Endothelial cell of umbilical vein (primary cell): ENCODE results near the gene OPA3. TPM values are rescaled to one million over a fixed set of nuclear protein-coding genes. Genes with fewer than 3 reads are reported as not detected.
A peak's percentile ranks its signal among the peaks of the same experiment; 100 is the strongest.

Source experiments
- BruUV-seq: library from RNA; stranded (reverse); fragments of 400-500 nt; replicated peaks from 2 replicates; lab custom pipeline; 2021; lab: Mats Ljungman, UMichigan
- CTCF ChIA-PET: fragments of 300-600, 350-600 bp; sonication (Branson Sonifier 250); formaldehyde crosslinking; loops from one replicate; lab custom pipeline; 2021; ENCODE audit warnings: antibody characterized with exemption, inconsistent platforms; lab: Charles Lee
- POLR2A ChIA-PET: fragments of 300-600, 350-600 bp; sonication (Branson Sonifier 250); formaldehyde crosslinking; loops from one replicate; lab custom pipeline; 2021; ENCODE audit warnings: antibody characterized with exemption, inconsistent platforms; lab: Charles Lee
- DNase-seq: peaks from one replicate; pipeline ENCODE4 v3.0.0-alpha.2; 2011; ENCODE audit warnings: low read depth, low spot score
- FAIRE-seq: peaks from 2 replicates; lab custom pipeline; 2011; peaks lifted over from hg19 to GRCh38; lab: Jason Lieb, UNC
- H2AFZ ChIP-seq: 2 replicates; pipeline ENCODE4 v1.6.0; 2012; ENCODE audit warnings: low read depth, low read length, control low read depth, inconsistent platforms
- H3K27ac ChIP-seq: 2 replicates; pipeline ENCODE4 v1.5.1; 2011; ENCODE audit warnings: low read depth, mild to moderate bottlenecking, control low read depth, low read length, moderate library complexity; ENCODE audit not compliant: insufficient read depth
- H3K27me3 ChIP-seq, 2 experiments: 2 replicates each; pipeline versions ENCODE4 v1.6.0 to v1.6.1; 2011; ENCODE audit warnings: low read length in 2 of 2, mixed read lengths in 1 of 2; ENCODE audit not compliant: control insufficient read depth in 2 of 2, insufficient read depth in 2 of 2
- H3K36me3 ChIP-seq, 2 experiments: 2 replicates in 1 of 2; 3 replicates in 1 of 2; pipeline ENCODE4 v1.5.1; 2011; ENCODE audit warnings: low read length in 2 of 2, mild to moderate bottlenecking in 1 of 2, moderate library complexity in 1 of 2; ENCODE audit not compliant: control insufficient read depth in 2 of 2, insufficient read depth in 2 of 2; ENCODE audit errors: extremely low read depth in 1 of 2
- H3K4me1 ChIP-seq: 3 replicates; pipeline ENCODE4 v1.5.1; 2011; ENCODE audit warnings: mild to moderate bottlenecking, low read length; ENCODE audit not compliant: control insufficient read depth, insufficient read depth; ENCODE audit errors: extremely low read depth
- H3K4me2 ChIP-seq: 2 replicates; pipeline ENCODE4 v1.6.1; 2011; ENCODE audit warnings: low read length, control low read depth, mixed read lengths; ENCODE audit not compliant: insufficient read depth
- H3K4me3 ChIP-seq, 3 experiments: fragments of 200-600 bp in 1 of 3; sonication (generic), shearing (Covaris generic) in 1 of 3; replicated peaks in 1 of 3; 2 replicates each; pipeline ENCODE4 v1.5.1; 2011 to 2016; ENCODE audit warnings: control low read depth in 3 of 3, low read length in 3 of 3, mild to moderate bottlenecking in 2 of 3, inconsistent platforms in 1 of 3, low read depth in 1 of 3, moderate library complexity in 1 of 3; ENCODE audit not compliant: insufficient read depth in 1 of 3
- H3K79me2 ChIP-seq: 2 replicates; pipeline ENCODE4 v1.6.0; 2012; ENCODE audit warnings: low read length, inconsistent platforms; ENCODE audit not compliant: control insufficient read depth, insufficient read depth
- H3K9ac ChIP-seq: replicated peaks from 2 replicates; pipeline ENCODE3; 2011; ENCODE audit warnings: low read length, control low read depth; ENCODE audit not compliant: insufficient read depth; ENCODE audit errors: extremely low read depth
- H3K9me1 ChIP-seq: replicated peaks from 3 replicates; pipeline ENCODE4 v1.6.0; 2011; ENCODE audit warnings: mild to moderate bottlenecking, low read length; ENCODE audit not compliant: control insufficient read depth, insufficient read depth; ENCODE audit errors: extremely low read depth
- H3K9me3 ChIP-seq: replicated peaks from 2 replicates; pipeline ENCODE4 v1.5.1; 2012; ENCODE audit warnings: low read length, inconsistent platforms; ENCODE audit not compliant: control insufficient read depth, insufficient read depth
- H4K20me1 ChIP-seq: replicated peaks from 2 replicates; pipeline ENCODE3; 2011; ENCODE audit warnings: mild to moderate bottlenecking, low read length; ENCODE audit not compliant: control insufficient read depth, insufficient read depth; ENCODE audit errors: extremely low read depth
- EZH2 ChIP-seq: IDR thresholded peaks from 2 replicates; pipeline ENCODE4 v1.6.1; 2012; ENCODE audit warnings: borderline replicate concordance, low read depth, mild to moderate bottlenecking, moderate library complexity, low read length, inconsistent platforms; ENCODE audit not compliant: severe bottlenecking
- FOS ChIP-seq: IDR thresholded peaks from 2 replicates; pipeline ENCODE4 v1.6.1; 2011; ENCODE audit warnings: mild to moderate bottlenecking, low read length, moderate library complexity, borderline replicate concordance; ENCODE audit not compliant: insufficient read depth
- GATA2 ChIP-seq: IDR thresholded peaks from 2 replicates; pipeline ENCODE4 v1.7.0; 2011; ENCODE audit warnings: low read depth, mild to moderate bottlenecking, moderate library complexity, mixed read lengths, low read length; ENCODE audit not compliant: insufficient read length, insufficient read depth
- JUN ChIP-seq: IDR thresholded peaks from 2 replicates; pipeline ENCODE4 v1.6.1; 2011; ENCODE audit warnings: borderline replicate concordance, low read depth; ENCODE audit not compliant: insufficient read length, insufficient read depth
- MYC ChIP-seq: IDR thresholded peaks from one replicate; pipeline ENCODE4 v1.6.1; 2011; ENCODE audit warnings: mild to moderate bottlenecking, low read depth, low read length
- POLR2A ChIP-seq: IDR thresholded peaks from 2 replicates; pipeline ENCODE4 v1.6.1; 2012; ENCODE audit warnings: low read depth, mild to moderate bottlenecking, control low read depth, low read length
- POLR2AphosphoS5 ChIP-seq: IDR thresholded peaks from 2 replicates; pipeline ENCODE4 v1.6.1; 2012; ENCODE audit warnings: low read depth, mild to moderate bottlenecking, control low read depth, low read length, moderate library complexity; ENCODE audit not compliant: insufficient read depth
- dilution Hi-C: fragments of 300-500 bp; cut with MboI; formaldehyde crosslinking; loops from one replicate; pipeline ENCODE4 v1.15.0; 2019; ENCODE audit warnings: low sequenced_read_pairs; ENCODE audit not compliant: extremely low pct_ligation_motif_present
- intact Hi-C: fragments of 100-400 bp; cut with micrococcal nuclease; formaldehyde crosslinking; loops from one replicate; pipeline ENCODE4 v1.10.0; 2022
- polyA plus RNA-seq, 4 experiments: library from polyadenylated mRNA; depleted of rRNA in 3 of 4; stranded (reverse) in 3 of 4; unstranded in 1 of 4; fragments of >200 nt; gene quantifications; 2 replicates each; pipeline versions ENCODE4 v1.2.1 to v1.2.3, GENCODE V29; 2011 to 2012; ENCODE audit warnings: missing spikeins in 1 of 4
- total RNA-seq: library from RNA; stranded (reverse); gene quantifications from 2 replicates; pipeline ENCODE4 v1.2.3, GENCODE V29; 2021
- TF ChIP-seq, protein P1 (sequence below), 2 donors: IDR thresholded peaks; 1 replicate in 1 of 2; 2 replicates in 1 of 2; pipeline ENCODE4 v1.5.1; 2011; ENCODE audit warnings: low read length in 2 of 2, mild to moderate bottlenecking in 2 of 2, moderate library complexity in 2 of 2, control low read depth in 1 of 2, inconsistent platforms in 1 of 2, low read depth in 1 of 2; ENCODE audit not compliant: insufficient read depth in 1 of 2; ENCODE audit errors: extremely low read depth in 1 of 2
- TF ChIP-seq, protein P2 (sequence below): IDR thresholded peaks from 2 replicates; pipeline ENCODE4 v1.6.1; 2011; ENCODE audit not compliant: insufficient read depth, insufficient read length

The OPA3 gene
- total and polyA plus RNA-seq, 2 donors (not counting 3 experiments of a cell fraction or from before 2014, with no cell fraction given): 15.4 to 16.0 TPM

DNA sequence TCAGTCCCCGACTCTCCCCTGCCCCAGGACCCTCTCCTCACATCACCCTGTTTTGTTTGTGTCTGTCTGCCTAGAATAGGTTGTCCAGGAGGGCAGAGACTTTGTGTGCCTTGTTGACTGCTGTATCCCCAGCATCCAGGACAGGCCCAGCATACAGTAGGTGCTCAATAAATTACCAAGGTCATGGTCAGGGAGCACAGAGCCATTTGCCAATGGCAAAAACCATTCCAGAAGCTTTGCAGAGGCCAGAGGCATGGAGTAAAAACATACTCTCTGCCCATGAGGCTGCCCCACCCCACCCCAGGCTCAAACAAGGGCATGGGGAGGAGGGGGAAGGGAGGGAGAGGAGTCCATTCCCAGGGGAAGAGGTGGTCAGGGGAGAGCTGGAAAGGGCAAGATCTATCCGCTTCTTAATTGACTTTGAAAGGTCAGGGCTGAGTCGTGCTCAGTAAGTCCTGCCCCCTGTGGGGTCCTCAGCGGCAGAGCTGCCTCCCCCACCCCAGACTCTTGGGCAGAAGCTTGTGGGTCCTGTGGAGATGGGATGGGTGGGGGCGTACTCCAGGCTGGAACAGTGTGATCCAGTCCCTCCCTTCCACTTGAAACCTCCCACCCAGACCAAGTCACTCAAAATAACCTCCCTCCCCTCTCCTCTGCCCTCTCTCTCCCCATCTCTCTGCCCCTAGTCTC is 13.0 kb upstream of the OPA3 start:
- H3K9ac ChIP-seq: peak overlapping the region; percentile 74
- peak; percentile 53 for FAIRE-seq

DNA sequence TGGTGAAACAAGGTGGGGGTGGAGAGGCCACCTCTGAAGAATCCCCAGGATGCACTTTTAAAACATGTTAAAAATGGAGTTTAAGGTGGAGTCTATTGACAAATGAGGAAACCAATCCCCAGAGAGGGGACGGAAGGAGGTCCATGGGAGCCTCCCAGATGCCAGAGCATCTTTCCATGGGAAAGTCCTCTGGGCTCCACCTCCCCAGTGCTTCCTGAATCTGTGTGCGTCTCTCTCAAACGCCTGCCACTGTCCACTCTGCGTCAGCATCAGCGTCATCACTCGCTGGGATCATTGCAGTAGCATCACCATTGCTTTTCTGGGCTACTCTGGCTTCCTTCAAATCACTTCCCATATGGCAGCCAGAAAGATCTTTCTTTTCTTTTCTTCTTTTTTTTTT is 11.2 kb upstream of the OPA3 start:
- DNase-seq (no peak), FAIRE-seq (no peak)
- no peak overlapping the region for H2AFZ ChIP-seq
- intact Hi-C loops: no loop called here
- ChIA-PET POLR2A (no interaction called here), CTCF (interaction anchor here (0.7 to 1.7 kb wide), 4 partner anchors 37 to 93 kb away, joined by 3 to 8 read pairs (median 4); no protein-coding TSS in a partner anchor)
- H3K36me3 ChIP-seq: peaks cover 2 to 3% of the 10 kb centered on the region in 2 experiments
- H3K79me2 ChIP-seq: peaks cover 71% of the 10 kb centered on the region
- no peak overlapping the region for H3K4me3 ChIP-seq
- H3K9me3 ChIP-seq: no peaks in the 10 kb centered on the region
- no peak overlapping the region for H3K9ac ChIP-seq
- peaks cover 65% of the 10 kb centered on the region for H3K4me1 ChIP-seq
- TF ChIP-seq, protein P1, sequence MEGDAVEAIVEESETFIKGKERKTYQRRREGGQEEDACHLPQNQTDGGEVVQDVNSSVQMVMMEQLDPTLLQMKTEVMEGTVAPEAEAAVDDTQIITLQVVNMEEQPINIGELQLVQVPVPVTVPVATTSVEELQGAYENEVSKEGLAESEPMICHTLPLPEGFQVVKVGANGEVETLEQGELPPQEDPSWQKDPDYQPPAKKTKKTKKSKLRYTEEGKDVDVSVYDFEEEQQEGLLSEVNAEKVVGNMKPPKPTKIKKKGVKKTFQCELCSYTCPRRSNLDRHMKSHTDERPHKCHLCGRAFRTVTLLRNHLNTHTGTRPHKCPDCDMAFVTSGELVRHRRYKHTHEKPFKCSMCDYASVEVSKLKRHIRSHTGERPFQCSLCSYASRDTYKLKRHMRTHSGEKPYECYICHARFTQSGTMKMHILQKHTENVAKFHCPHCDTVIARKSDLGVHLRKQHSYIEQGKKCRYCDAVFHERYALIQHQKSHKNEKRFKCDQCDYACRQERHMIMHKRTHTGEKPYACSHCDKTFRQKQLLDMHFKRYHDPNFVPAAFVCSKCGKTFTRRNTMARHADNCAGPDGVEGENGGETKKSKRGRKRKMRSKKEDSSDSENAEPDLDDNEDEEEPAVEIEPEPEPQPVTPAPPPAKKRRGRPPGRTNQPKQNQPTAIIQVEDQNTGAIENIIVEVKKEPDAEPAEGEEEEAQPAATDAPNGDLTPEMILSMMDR (IDR thresholded peaks at IDR 0.05; ENCODE audit: extremely low read depth in 1 of 2, insufficient read depth in 1 of 2, low read depth in 1 of 2, low read length in 2 of 2): no peak
- TF ChIP-seq JUN (no peak), MYC (no peak), EZH2 (no peak), POLR2A (no peak), POLR2AphosphoS5 (no peak), FOS (no peak), GATA2 (no peak)
- TF ChIP-seq, protein P2, sequence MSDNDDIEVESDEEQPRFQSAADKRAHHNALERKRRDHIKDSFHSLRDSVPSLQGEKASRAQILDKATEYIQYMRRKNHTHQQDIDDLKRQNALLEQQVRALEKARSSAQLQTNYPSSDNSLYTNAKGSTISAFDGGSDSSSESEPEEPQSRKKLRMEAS: no peak
- H3K9me1 ChIP-seq: no peaks in the 10 kb centered on the region
- no TSS peak for BruUV-seq
- no peak overlapping the region for H3K4me2 ChIP-seq
- no peak overlapping the region for H3K27ac ChIP-seq
- H4K20me1 ChIP-seq: no peaks in the 10 kb centered on the region
- no peaks in the 10 kb centered on the region for H3K27me3 ChIP-seq
- dilution Hi-C loops: no loop called here

More for the DNA sequence above, 13.0 kb upstream of the OPA3 start:
- H2AFZ ChIP-seq: peak overlapping the region; percentile 40
- DNase-seq: no peak
- ChIA-PET CTCF (interaction anchor here (1.0 to 2.9 kb wide), 4 partner anchors 9 to 44 kb away, joined by 3 to 25 read pairs (median 5); no protein-coding TSS in a partner anchor), POLR2A (interaction anchor here (0.7 kb wide), 1 partner anchor 18 kb away, joined by 5 read pairs; no protein-coding TSS in a partner anchor)
- dilution Hi-C loops (no loop called here), intact Hi-C loops (loop anchor here (1.0 kb wide), 1 partner anchor 13 kb away; the partner anchor contains the start of gene OPA3)
- no peaks in the 10 kb centered on the region for H3K9me1 ChIP-seq
- H3K9me3 ChIP-seq: no peaks in the 10 kb centered on the region
- H3K4me1 ChIP-seq: peaks cover 68% of the 10 kb centered on the region
- H3K27ac ChIP-seq: peak overlapping the region; percentile 96
- BruUV-seq: no TSS peak
- H4K20me1 ChIP-seq: no peaks in the 10 kb centered on the region
- no peaks in the 10 kb centered on the region for H3K36me3 ChIP-seq
- no peaks in the 10 kb centered on the region for H3K27me3 ChIP-seq
- H3K79me2 ChIP-seq: peaks cover 58% of the 10 kb centered on the region
- H3K4me2 ChIP-seq: peak overlapping the region; percentile 90
- TF ChIP-seq GATA2: no peak
- TF ChIP-seq, protein P2: no peak
- peak overlapping the region in 1 of 3 experiments; percentile 68 for H3K4me3 ChIP-seq
